Stimulated activated CD8-positive, alpha-beta memory T cell treated with anti-CD3 and anti-CD28 coated beads, Interleukin-7, amount 100 ng/mL, for 48 hours (primary cell): ENCODE measurements around the gene AGER.
"Not testable (repeated sequence)": the region's sequence is repeated elsewhere in the genome, so short reads cannot be mapped to it uniquely, and the experiment has no call there.

Experiments
- DNase-seq, 2 donors: peaks; one replicate each; pipeline ENCODE4 v3.0.0-alpha.2; 2020; ENCODE audit warnings: low read depth in 1 of 2; ENCODE audit errors: extremely low read depth in 1 of 2

AGER gene

DNA sequence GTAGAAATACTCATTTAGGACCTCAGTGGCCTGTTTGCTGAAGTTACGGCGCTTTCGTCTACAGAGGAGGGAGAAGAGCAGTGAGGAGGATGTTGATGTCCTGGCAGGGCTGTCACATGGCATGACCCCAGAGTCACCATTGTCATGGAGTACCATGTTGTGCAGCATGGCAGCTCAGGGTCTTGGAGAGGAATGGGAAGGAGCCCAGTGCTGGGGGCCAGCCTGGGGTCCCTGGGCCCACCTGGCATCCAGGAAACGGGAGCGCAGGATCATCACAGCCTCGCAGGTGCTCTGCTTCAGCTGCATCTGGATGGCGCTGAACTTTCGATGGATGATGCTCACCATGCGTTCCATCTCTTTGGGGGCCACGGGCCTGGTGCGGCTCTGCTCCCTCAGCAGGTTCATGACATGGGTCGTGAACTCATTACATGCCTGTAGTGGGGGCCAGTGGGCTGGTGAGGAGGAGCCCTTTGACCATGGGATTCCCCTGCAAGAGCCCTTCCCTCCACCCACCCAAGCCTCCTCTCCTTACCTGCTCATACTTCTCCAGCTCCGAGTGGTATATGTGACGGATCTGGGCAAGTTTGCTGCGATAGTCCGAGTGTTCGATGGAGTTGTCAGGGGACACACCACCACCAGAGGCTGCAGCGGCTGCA lies 3.8 kb upstream of the AGER start:
- DNase-seq: not testable (repeated sequence)

DNA sequence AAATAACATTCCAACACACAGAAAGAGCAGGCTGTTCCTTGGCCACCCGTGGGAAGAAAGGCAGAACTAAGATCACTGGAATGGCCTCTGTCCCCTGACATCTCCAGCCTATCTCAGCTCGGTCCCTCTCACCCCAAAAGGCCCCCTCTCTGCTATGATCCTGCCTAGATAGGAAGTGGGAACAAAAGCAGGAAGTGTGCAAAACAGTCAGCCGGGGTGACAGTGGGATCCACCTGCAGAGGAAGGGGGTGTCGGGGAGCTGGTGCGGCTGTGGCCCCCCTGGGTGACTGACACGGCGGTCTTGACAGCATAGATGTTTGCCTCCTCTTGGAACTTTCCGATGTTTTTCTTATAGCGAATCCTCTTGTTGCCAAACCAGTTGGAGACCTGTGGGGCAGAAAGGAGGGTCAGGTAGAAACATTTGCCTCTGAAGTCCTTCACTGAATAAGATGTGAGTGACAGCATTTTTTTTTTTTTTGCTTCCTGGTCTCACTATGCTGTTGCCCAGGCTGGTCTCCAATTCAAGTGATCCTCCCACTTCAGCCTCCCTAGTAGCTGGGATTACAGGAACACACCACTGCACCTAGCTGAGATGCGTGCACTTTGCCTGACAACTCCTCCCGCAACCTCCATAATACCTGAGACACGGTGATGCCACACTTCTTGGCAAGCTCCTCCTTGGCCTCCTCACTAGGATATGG lies 3.1 kb upstream of the AGER start:
- no peak for DNase-seq

DNA sequence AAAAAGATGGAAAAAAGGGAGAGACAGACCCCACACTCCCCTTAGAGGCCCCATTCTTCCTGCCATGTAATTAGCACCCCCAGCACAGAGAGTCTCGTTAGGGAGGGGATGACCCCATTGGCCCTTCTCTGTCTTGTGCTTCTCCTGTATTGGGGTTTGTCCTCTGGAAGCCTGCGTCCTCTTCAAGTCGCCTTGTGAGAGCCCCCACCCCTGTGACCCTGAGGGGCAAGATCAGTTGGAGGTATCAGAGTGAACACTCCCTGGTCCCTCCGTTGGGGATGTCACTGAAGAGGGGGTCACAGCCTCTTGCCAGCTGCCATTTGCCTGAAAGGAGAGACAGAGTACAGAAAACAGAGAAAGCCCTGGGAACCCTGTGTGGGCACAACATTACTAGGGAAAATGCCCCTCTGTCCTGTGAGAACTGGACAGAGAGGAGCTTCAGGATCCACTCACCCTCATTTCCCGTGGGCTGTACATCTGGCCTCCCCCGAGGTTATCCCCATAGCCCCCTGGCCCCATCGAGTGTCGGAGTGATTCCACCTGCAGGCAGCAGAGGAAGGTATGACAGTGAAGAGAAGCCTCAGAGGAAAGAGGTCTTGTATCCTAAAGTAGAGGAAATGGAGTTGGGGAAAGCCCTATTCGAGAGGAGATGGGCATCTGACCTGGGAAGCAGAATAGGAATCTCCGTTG lies 2.2 kb upstream of the AGER start:
- DNase-seq: not testable (repeated sequence)

DNA sequence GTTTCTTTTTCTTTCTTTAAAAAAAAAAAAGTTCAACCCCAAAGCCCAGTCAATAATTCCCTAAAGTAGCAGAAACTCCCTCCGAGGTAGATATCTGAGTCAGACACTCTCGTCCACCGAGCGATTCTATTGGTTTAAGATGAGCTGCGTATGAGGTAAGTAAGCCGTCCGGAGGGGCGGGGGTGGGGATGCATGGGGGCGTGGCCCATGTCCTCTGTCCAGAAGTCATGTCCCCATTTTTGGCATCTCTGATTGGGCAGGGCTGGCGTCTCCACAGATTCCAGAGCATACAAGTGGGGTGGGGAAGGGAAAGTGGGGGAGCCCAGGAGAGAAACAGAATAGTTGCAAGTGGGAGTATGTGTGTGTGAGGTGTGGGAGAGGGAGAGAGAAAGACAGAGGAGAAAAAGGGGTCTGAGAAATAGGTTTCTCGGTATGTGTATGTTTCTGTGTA lies 1.7 kb upstream of the AGER start:
- peak in 1 of 2 donors; percentile 63 for DNase-seq

DNA sequence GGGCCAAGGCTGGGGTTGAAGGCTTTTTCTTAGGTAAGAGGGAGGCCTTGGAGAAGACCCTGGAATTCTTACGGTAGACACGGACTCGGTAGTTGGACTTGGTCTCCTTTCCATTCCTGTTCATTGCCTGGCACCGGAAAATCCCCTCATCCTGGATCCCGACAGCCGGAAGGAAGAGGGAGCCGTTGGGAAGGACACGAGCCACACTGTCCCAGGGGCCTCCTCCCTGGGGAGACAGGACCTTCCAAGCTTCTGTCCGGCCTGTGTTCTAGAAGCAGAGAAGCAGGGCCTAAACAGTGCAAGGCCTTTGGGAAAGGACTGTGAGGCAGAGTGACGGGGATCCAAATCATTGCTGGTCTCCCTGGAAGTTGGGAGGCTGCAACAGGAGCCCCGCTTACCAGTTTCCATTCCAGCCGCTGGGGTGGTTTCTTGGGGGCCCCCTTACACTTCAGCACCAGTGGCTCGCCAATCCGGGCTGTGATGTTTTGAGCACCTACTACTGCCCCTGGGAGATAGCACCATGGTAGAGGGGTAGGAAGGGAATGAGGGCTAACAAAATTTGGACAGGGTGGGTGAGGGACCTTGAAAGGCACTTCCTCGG lies 470 bp downstream of the AGER start:
- no peak for DNase-seq

DNA sequence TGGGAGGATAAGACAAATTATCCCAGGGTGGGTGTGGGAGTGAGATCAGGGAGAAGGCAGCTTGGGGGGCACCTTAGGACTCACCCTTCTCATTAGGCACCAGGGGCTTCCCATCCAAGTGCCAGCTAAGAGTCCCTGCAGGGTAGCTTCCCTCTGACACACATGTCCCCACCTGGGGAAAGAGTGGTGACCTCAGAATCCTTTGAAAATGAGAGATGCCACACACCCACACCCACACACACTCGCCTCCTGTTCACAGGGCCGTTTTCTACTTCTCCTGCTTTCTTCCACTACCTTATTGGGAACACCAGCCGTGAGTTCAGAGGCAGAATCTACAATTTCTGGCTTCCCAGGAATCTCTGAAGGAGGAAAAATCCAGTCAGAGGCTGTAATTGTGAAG lies 1.0 kb downstream of the AGER start:
- DNase-seq: no peak

DNA sequence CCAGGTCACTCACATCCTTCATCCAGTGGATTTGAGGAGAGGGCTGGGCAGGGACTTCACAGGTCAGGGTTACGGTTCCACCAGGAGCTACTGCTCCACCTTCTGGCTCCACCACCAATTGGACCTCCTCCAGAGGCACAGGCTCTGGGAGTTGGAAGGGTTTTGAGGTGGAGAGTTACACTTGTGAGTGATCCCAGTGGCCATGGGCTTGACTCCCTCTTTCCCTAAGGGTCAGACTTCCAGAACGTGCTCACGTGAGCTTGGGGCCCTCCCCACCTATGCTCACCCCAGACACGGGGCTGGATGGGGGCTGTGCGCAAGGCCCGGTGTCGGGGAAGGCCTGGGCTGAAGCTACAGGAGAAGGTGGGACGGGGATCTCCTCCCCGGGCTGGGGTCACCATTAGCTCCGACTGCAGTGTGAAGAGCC lies 1.5 kb downstream of the AGER start:
- no peak for DNase-seq

DNA sequence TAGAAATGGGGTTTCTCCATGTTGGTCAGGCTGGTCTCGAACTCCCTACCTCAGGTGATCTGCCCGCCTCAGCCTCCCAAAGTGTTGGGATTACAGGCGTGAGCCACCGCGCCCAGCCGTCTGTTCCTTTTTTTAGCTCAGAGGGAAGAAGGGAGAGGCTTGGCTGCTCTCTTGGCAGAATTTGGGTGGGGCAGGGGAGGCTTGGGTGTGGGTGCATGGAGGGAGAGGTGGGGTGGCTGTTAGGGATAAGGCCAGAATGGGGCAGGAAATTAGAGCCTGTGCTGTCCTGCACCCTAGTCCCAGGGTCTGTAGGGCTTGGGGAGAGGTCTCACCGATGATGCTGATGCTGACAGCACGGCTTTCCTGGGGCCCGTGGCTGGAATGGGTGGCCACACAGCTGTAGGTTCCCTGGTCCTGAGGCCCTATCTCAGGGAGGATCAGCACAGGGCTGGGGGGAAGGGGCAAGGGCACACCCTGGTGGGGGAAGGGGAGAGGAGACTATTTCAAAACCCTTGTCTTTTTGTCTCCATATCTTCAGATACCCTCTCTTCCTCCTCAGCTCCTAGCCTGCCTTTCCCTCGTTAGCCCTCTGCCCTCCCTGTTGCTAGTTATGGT lies 2.0 kb downstream of the AGER start:
- DNase-seq: no peak

DNA sequence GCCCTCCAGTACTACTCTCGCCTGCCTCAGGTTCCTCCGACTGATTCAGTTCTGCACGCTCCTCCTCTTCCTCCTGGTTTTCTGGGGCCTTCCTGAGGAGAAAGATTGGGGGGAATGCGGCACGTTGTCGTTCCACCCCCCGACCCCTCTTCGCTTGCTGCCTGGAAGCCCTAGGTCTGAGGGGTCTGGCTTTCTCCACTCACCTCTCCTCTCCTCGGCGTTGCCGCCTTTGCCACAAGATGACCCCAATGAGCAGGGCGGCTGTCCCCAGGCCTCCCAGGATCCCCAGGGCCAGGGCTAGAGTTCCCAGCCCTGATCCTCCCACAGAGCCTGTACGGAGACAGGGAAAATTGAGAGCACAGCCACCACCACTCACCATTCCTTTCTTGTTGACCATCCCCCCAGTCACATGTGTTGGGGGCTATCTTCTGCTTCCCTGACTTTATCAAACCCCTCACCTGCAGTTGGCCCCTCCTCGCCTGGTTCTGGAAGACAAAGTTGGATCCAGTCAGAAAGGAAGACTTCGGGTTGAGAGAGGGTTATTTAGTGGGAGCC lies 2.8 kb downstream of the AGER start:
- no peak for DNase-seq

DNA sequence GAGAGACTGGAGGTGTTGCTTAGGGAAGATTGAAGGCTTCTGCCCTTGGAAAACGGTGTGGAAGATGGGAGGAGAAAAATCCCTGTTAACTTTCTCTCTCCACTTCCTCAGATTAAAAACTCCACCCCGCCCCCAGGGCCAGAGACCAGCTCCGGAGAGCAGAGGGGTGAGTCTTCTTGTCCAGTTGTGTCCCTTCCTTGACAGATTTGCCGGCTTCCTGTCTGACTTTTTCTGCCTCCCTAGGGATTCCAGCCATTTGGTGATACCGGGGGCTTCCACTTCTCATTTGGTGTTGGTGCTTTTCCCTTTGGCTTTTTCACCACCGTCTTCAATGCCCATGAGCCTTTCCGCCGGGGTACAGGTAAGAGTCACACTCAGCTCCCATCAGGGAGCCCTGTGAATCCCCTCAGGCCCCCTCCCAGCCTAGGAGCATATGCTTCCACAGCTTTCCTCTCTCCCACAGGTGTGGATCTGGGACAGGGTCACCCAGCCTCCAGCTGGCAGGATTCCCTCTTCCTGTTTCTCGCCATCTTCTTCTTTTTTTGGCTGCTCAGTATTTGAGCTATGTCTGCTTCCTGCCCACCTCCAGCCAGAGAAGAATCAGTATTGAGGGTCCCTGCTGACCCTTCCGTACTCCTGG lies 4.2 kb downstream of the AGER start:
- no peak for DNase-seq

DNA sequence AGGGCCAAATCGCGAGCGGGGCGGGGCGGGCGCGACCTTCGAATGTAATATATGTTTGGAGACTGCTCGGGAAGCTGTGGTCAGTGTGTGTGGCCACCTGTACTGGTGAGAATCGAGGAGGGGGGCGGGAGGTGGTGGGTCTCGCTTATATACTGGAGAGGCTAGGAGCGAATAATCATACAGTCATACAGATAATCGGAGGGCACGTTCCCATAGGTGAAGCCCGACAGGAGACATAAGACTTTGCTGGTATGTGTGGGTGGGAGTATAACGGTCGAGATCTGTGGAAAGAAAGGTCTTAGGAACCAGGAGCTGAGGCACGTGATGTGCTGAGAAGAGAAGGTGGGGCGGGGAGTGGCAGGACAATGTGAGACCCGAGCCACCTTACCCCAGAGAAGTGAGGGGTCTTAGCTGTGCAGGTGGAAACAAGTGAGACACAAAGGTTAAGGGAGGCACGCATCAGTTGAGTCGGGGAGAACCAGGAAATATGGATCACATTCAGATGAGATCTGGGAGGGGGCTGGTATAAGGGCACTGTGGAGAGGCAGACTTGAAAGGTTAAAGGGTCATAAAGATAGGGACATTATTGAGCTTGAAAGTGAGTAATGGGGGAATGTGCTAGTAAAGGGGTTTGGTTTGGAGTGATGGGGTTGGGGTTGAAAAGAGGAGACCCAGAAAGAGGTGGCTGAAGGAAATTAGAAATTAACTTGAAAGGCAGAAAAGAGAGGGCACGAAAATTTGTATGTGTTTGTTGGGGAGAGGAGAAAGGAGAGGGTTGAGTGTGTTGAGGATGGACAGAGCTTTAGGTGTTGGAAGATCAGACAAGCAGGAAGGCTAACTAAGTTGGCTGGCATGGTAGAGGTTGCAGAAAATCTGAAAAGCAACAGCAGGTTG lies 5.3 kb downstream of the AGER start:
- DNase-seq: no peak

DNA sequence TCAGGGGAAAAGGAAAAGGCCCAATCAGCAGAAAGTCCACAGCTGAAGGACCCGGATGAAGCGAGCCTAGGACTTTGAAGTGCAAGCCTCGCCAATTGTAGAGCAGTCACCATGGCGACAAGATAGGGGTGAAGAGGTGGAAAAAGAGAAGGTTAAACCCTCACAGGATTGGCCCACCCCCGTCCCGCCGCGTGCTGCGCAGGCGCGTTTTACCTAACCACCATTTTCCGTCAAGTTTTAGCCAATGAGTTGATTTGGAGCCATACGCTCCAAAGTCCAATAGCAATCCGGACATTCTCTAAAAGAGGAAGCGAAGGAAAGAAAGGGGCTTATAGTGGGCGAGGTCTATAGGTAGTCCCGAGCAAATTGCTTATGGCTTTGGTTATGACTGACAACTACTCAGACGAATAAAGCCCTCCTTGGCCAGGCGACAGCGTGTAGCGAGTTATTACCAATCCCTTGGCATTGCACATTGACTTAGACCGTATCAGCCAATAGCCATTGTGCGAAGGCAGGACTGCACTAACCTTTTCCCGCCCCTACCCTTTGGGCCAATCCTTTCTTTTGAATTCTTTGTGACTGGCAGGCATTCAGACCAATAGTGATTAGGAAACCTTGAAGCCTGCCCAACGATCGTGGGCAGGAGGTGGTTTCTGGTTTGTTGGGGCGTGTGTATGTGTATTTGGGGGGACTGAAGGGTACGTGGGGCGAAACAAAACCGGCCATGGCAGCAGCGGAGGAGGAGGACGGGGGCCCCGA lies 6.1 kb downstream of the AGER start, which contains the start of gene RNF5:
RNF5 (plus strand) TSS at position 618 of the 759 bp plus-strand sequence; CDS start at position 725, 107 bp downstream.
- DNase-seq: peak; percentile 74 to 92

DNA sequence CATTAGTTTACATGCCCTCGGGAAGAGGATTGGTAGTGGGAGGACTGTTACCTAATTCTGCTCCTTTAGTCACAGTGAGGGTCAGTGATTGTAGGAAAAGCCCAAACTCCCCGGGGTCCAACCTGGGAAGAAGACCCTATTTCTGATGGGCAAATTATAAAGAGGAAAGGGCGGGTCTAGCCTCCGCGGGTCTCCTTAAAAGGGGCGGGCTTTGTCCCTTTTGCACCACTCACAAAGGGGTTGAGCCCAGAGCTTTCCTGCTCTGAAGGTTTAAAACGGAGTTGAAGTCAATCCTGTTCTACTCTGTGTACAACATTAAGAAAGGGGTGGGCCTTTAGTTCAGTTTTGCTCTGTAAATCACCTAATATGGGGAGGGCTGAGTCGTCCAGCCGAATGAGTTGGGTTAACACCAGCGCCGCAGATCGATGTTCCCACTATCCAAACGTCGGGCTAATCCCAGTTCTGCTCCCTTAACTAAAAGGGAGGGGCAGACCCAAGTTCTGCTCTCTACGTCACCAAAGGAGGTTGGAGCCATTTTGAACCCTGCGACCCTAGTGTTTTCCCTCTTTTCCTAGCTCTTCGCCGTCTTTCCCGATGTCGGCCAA lies 6.8 kb downstream of the AGER start:
- DNase-seq: peak in 1 of 2 donors; percentile 34

DNA sequence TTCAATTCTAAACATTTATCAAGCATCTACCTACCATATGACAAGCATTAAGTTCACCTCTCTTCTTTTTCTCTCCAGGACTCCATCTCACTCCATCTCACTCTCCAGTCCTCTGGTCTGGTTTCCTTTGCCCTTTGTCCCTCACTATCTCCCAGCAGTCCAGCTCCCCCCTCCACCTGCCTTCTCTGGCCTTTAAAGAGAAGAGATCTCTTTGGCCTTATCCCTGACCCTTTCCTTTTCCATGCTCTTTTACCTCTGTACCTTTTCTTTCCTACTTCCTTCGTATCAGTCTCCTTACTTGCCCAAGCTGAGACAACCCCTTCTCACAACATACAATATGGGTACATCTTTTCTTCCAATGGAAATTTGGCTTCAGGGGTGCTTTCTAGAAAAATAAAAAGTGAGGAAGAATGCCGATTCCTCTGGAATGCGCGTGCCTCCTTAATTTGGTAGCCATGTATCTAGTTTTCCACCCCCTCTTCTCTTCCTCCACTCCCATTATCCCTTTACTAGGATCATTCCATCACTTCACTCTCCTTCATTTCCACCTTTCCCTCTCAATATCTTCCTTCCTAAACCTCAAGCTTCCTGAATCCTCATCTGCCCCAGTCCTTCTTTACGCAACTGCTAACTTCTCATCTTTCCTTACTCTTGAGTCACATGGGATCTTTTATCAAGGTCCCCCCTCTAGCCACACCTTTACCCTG lies 7.4 kb downstream of the AGER start:
- no peak for DNase-seq

DNA sequence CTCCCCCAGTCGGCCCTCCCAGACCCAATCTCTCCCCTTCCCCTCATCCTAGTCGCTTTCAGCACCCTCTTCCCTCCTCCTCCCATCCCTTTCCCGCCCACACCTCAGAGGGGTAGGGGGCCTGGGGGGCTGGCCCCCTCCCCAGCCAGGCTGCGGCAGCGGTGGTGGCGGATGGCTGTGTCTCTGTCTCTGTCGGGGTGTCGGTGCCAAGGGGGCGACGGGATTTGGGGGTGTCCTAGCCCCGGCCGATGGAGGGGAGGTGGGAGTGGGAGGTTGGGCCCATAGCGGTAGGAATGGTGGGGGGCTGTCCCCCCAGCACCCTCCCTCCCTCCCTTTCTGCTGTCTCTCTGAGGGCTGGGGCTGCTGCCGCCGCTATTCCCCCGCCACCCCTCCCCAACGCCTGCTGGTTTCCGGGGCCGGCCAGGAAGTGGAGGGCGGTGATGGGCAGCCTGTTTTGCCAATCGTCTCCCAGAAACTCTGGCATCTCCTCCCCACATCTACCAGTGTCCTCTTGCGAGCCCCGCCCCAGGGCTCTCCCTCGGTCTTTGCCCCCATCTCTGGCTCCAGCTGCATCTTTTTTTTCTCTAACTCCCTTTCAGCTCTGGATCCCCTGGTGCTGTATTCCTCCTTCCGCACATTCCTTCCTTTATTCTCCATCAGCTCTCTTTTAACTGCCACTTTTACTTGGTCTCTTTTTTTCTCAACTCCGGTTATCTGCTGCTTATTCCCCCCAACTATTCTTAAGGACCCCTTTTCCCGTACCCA lies 8.2 kb downstream of the AGER start, which contains the start of gene AGPAT1:
AGPAT1 (minus strand) TSS at position 374 of the 765 bp plus-strand sequence. CDS start 4,588 bp downstream, outside the sequence.
- peak; percentile 89 to 95 for DNase-seq

DNA sequence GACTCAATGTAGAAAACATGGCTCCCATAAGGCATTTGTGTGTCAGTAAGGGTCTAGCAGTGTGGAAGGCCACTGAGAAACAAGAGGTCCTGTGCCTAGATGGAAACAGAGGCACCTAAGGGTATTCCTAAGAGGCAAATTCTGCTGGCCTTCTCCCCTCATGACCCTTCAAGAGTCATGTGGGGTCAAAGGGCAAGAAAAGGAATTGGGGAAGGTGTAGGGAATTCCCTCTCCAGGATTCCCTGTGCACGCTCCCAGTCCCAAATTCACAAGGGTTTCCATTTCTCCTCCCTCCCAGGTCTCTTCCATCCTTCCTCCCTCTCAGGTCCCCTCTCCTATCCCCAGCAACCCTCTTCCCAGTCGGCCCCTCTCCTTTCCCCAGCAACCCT lies 8.7 kb downstream of the AGER start:
- no peak for DNase-seq

DNA sequence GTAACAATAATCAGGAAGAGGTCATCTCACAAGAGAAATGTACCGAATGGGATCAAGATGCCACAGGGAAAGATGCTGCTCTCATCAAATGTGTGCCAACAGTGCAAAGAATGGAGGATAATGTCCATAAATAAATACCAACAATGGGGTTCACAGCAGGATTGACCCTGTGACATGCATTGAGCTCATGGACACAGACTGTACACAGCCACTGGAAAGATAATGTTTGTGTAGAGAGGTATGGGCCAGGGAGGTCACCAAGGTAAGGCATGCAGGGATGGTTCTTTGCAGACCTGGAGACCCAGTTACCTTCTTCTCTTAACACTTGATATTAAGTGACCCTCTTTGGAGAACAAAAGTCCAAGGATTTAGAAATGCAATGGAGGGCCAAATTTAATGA lies 9.6 kb downstream of the AGER start:
- no peak for DNase-seq
